Calu3 (cell line): Measurements from ENCODE around the gene SERPINB5. TPM values are rescaled to one million over a fixed set of nuclear protein-coding genes. Genes with fewer than 3 reads are reported as not detected.

ENCODE experiments used
- BruUV-seq: library from RNA; stranded (reverse); fragments of 400-500 nt; replicated peaks from 2 replicates; lab custom pipeline; 2021; lab: Mats Ljungman, UMichigan
- CTCF ChIA-PET: fragments of 300-600 bp; sonication (Branson Sonifier 250); formaldehyde crosslinking; loops from one replicate; lab custom pipeline; 2022; ENCODE audit warnings: antibody characterized with exemption; lab: Charles Lee
- DNase-seq: peaks from one replicate; pipeline ENCODE4 v3.0.0; 2022
- H3K27ac Mint-ChIP-seq: one replicate; pipeline ENCODE4 v1.8.0; 2022; ENCODE audit warnings: mixed read lengths; ENCODE audit not compliant: unreplicated experiment
- H3K27me3 Mint-ChIP-seq: one replicate; pipeline ENCODE4 v1.8.0; 2022; ENCODE audit warnings: mixed read lengths; ENCODE audit not compliant: unreplicated experiment
- H3K36me3 Mint-ChIP-seq: one replicate; pipeline ENCODE4 v1.8.0; 2022; ENCODE audit warnings: mild to moderate bottlenecking, moderate library complexity, mixed read lengths; ENCODE audit not compliant: insufficient read depth, unreplicated experiment
- H3K4me1 Mint-ChIP-seq: one replicate; pipeline ENCODE4 v1.8.0; 2022; ENCODE audit warnings: mild to moderate bottlenecking, low read depth, mixed read lengths; ENCODE audit not compliant: unreplicated experiment
- H3K4me3 Mint-ChIP-seq: one replicate; pipeline ENCODE4 v1.8.0; 2022; ENCODE audit warnings: mild to moderate bottlenecking, low read depth, moderate library complexity, mixed read lengths; ENCODE audit not compliant: unreplicated experiment
- H3K9me3 Mint-ChIP-seq: one replicate; pipeline ENCODE4 v1.8.0; 2022; ENCODE audit warnings: low read depth, mixed read lengths; ENCODE audit not compliant: unreplicated experiment
- CTCF ChIP-seq: fragments of 200-600 bp; IDR thresholded peaks from one replicate; pipeline ENCODE4 v1.8.0; 2022; ENCODE audit warnings: antibody characterized with exemption; ENCODE audit not compliant: unreplicated experiment
- intact Hi-C: fragments of 100-400 bp; cut with micrococcal nuclease; formaldehyde crosslinking; loops from one replicate; pipeline ENCODE4 v1.10.0; 2022; ENCODE audit not compliant: unreplicated experiment
- total RNA-seq: library from RNA; stranded (reverse); gene quantifications from 2 replicates; pipeline ENCODE4 v1.2.3, GENCODE V29; 2022

Gene SERPINB5
- total RNA-seq, 1 experiment from 2014 or later: 34.0 TPM

GRCh38 chr18:63508596-63508995 lies 31.8 kb downstream of the SERPINB5 start:
- no peaks in the 10 kb centered on the region for H3K9me3 Mint-ChIP-seq
- CTCF ChIA-PET: no interaction called here
- intact Hi-C loops: loop anchor here (5.0 kb wide), 1 partner anchor 86 kb away; the partner anchor contains the start of gene VPS4B
- H3K4me3 Mint-ChIP-seq: no peak overlapping the region
- BruUV-seq: no TSS peak
- H3K27me3 Mint-ChIP-seq: no peaks in the 10 kb centered on the region
- no peaks in the 10 kb centered on the region for H3K36me3 Mint-ChIP-seq
- H3K27ac Mint-ChIP-seq: no peak overlapping the region
- no peak for DNase-seq
- TF ChIP-seq CTCF: no peak
- H3K4me1 Mint-ChIP-seq: no peaks in the 10 kb centered on the region

GRCh38 chr18:63511285-63511684 lies 34.5 kb downstream of the SERPINB5 start:
- Mint-ChIP-seq H3K9me3 (no peaks in the 10 kb centered on the region), H3K27me3 (no peaks in the 10 kb centered on the region), H3K4me3 (no peak overlapping the region), H3K27ac (no peak overlapping the region), H3K36me3 (no peaks in the 10 kb centered on the region), H3K4me1 (no peaks in the 10 kb centered on the region)
- CTCF ChIA-PET: interaction anchor here (0.6 to 2.3 kb wide), 9 partner anchors 9 to 425 kb away, joined by 3 to 23 read pairs (median 5); no protein-coding TSS in a partner anchor
- BruUV-seq: no TSS peak
- peak; percentile 61 for DNase-seq
- TF ChIP-seq CTCF: peak; percentile 69
- intact Hi-C loops: no loop called here

- Mint-ChIP-seq H3K9me3 (no peaks in the 10 kb centered on the region), H3K4me3 (no peak overlapping the region), H3K36me3 (no peaks in the 10 kb centered on the region), H3K4me1 (peaks cover 8% of the 10 kb centered on the region), H3K27me3 (no peaks in the 10 kb centered on the region), H3K27ac (no peak overlapping the region)
- no peak for TF ChIP-seq CTCF
- intact Hi-C loops: no loop called here
- CTCF ChIA-PET: interaction anchor here (1.1 kb wide), 1 partner anchor 330 kb away, joined by 3 read pairs; no protein-coding TSS in a partner anchor
- no TSS peak for BruUV-seq
- DNase-seq: no peak
Observed at GRCh38 chr18:63514326-63514725, 37.6 kb downstream of the SERPINB5 start.

GRCh38 chr18:63514888-63515678 lies 38.3 kb downstream of the SERPINB5 start:
- BruUV-seq: no TSS peak
- Mint-ChIP-seq H3K27me3 (no peaks in the 10 kb centered on the region), H3K9me3 (no peaks in the 10 kb centered on the region), H3K4me1 (peaks cover 10% of the 10 kb centered on the region), H3K4me3 (no peak overlapping the region), H3K36me3 (no peaks in the 10 kb centered on the region), H3K27ac (no peak overlapping the region)
- CTCF ChIA-PET: interaction anchor here (1.1 to 1.2 kb wide), 2 partner anchors 226 to 329 kb away, joined by 3 to 6 read pairs; no protein-coding TSS in a partner anchor
- DNase-seq: no peak
- intact Hi-C loops: loop anchor here (5.0 kb wide), 1 partner anchor 422 kb away; no protein-coding TSS in a partner anchor
- no peak for TF ChIP-seq CTCF
